Karpas-422 (cell line): ENCODE results near the gene STXBP6. TPM values are rescaled to one million over a fixed set of nuclear protein-coding genes. Genes with fewer than 3 reads are reported as not detected.

Experiments used
- DNase-seq: peaks from one replicate; pipeline ENCODE4 v3.0.0-alpha.2; 2015
- H2AFZ ChIP-seq: fragments of 200-600 bp; sonication (generic); 2 replicates; pipeline ENCODE4 v1.6.1; 2014; ENCODE audit warnings: antibody characterized with exemption, low read length, mixed read lengths
- H3K27ac ChIP-seq: fragments of 200-600 bp; sonication (generic); 2 replicates; pipeline ENCODE4 v1.5.1; 2014; ENCODE audit warnings: mild to moderate bottlenecking, low read length, moderate library complexity
- H3K27me3 ChIP-seq: fragments of 200-600 bp; sonication (generic); 2 replicates; pipeline ENCODE4 v1.6.1; 2014; ENCODE audit warnings: low read length, mixed read lengths
- H3K36me3 ChIP-seq: fragments of 200-600 bp; sonication (generic); 2 replicates; pipeline ENCODE4 v1.6.1; 2014; ENCODE audit warnings: low read length, mixed read lengths; ENCODE audit not compliant: insufficient read depth
- H3K4me1 ChIP-seq: fragments of 200-600 bp; sonication (generic); 2 replicates; pipeline ENCODE4 v1.6.1; 2014; ENCODE audit warnings: mild to moderate bottlenecking, low read length, mixed read lengths
- H3K4me2 ChIP-seq: fragments of 200-600 bp; sonication (generic); 2 replicates; pipeline ENCODE4 v1.6.1; 2014; ENCODE audit warnings: low read length, low read depth, mild to moderate bottlenecking; ENCODE audit not compliant: poor library complexity, severe bottlenecking
- H3K4me3 ChIP-seq: fragments of 200-600 bp; sonication (generic); 2 replicates; pipeline ENCODE4 v1.5.1; 2014; ENCODE audit warnings: mild to moderate bottlenecking, antibody characterized with exemption, low read length, mixed read lengths
- H3K79me2 ChIP-seq: fragments of 200-600 bp; sonication (generic); 2 replicates; pipeline ENCODE4 v1.6.1; 2014; ENCODE audit warnings: mild to moderate bottlenecking, low read length, mixed read lengths
- H3K9ac ChIP-seq: fragments of 200-600 bp; sonication (generic); 2 replicates; pipeline ENCODE4 v1.6.0; 2014; ENCODE audit warnings: low read length
- H3K9me2 ChIP-seq: fragments of 200-600 bp; sonication (generic), shearing (Covaris generic); replicated peaks from 2 replicates; pipeline ENCODE4 v1.6.0; 2014; ENCODE audit warnings: mild to moderate bottlenecking, low read length, moderate library complexity; ENCODE audit not compliant: insufficient read depth
- H3K9me3 ChIP-seq: fragments of 300-700, 200-600 bp; sonication (generic); 2 replicates; pipeline ENCODE4 v1.6.1; 2014; ENCODE audit warnings: low read length, mixed read lengths
- H4K20me1 ChIP-seq: fragments of 200-600 bp; sonication (generic); 2 replicates; pipeline ENCODE4 v1.6.1; 2014; ENCODE audit warnings: mild to moderate bottlenecking, antibody characterized with exemption, low read length, low read depth; ENCODE audit not compliant: insufficient read depth
- total RNA-seq: library from RNA; depleted of rRNA; stranded (reverse); fragments of >200 nt; shearing (Covaris generic); gene quantifications from 2 replicates; pipeline ENCODE4 v1.2.3, GENCODE V29; 2014; ENCODE audit warnings: low replicate concordance

The STXBP6 gene
- total RNA-seq, 1 experiment from 2014 or later = 1.3 TPM

DNA sequence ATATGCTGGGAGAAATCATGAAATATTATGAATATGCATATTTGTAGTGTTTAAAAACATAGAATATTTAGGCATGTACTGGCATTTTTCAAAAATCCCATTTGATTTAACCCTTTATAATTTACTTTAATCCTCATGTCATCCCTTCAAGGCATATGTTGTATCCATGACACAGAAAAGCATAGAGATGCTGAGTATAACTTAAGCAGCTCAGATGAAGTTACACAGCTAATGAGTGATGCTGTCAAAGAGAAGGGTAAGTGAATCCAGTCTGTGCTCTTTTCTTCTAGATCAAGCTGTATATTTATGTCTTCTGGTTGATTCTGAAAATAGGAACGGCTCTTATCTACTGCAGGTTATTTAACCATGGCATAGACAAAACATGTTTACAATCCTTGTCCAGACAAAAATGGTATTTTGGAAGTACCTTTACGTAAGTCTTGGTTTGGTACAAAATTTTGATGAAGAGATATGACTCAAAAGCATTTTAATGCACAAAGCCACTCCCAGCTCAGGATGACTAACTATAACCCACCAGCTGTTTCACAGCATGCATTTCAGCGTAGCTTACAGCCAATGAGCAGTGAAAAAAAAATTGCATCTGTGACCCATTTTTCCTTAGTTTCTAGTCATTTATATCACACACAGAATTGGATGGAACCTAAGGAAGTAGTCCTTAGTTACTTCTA, 201.7 kb downstream of the STXBP6 start:
- no peaks in the 10 kb centered on the region for H3K36me3 ChIP-seq
- H3K9ac ChIP-seq = no peak overlapping the region
- H3K9me2 ChIP-seq = no peaks in the 10 kb centered on the region
- DNase-seq = no peak
- no peaks in the 10 kb centered on the region for H3K27me3 ChIP-seq
- no peak overlapping the region for H3K4me2 ChIP-seq
- H3K27ac ChIP-seq = no peak overlapping the region
- no peaks in the 10 kb centered on the region for H3K4me1 ChIP-seq
- H2AFZ ChIP-seq = no peak overlapping the region
- no peaks in the 10 kb centered on the region for H3K9me3 ChIP-seq
- no peaks in the 10 kb centered on the region for H3K79me2 ChIP-seq
- no peaks in the 10 kb centered on the region for H4K20me1 ChIP-seq
- H3K4me3 ChIP-seq = no peak overlapping the region

DNA sequence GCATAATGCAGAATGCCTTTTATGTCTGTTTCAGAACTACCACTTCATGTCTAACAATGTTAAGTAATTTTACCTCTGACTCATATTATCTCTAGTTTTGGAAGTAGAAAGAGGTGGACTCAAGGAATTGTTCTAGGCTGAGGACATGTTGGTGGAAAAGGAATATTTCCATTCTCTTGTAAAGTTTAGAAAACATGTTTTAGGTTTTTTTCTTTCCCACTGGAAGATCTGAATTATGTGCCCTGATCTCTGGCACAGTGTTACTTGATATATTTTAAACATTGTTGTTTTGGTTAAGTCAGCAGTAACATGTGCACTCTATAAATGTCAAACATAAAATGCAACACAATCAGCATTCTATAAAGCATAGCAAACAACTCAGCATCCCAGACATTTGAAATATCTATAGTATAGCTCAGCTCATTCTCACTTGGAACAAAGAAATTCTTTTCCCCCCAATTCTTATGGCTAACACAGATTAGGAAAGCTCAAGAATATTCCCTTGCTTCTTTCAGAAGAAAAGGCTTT, 202.3 kb downstream of the STXBP6 start:
- Histone ChIP-seq H3K4me1 (no peaks in the 10 kb centered on the region), H3K9me3 (no peaks in the 10 kb centered on the region), H3K4me3 (no peak overlapping the region), H3K27ac (no peak overlapping the region), H3K4me2 (no peak overlapping the region), H2AFZ (no peak overlapping the region), H3K27me3 (no peaks in the 10 kb centered on the region), H3K36me3 (no peaks in the 10 kb centered on the region), H3K9me2 (no peaks in the 10 kb centered on the region), H4K20me1 (no peaks in the 10 kb centered on the region), H3K79me2 (no peaks in the 10 kb centered on the region), H3K9ac (no peak overlapping the region)
- no peak for DNase-seq

DNA sequence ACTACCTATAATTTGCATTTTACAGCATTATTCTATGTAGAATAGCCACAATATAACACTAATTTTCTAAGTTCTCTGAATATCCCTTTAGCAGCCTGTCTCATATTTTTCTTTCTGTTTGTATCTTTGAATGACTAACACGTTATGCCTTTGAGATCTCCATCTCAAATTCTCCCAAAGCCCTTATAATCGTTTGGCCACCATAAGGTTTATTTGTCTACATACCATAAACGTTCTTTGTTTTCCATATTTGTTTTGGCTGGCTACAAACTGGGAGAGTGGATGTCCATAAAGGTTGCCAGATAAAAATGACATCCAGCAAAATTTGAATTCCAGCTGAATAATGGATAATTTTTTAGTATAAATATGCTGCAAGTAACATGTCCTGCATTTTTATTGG, 203.7 kb downstream of the STXBP6 start:
- H3K79me2 ChIP-seq = no peaks in the 10 kb centered on the region
- H3K27me3 ChIP-seq = no peaks in the 10 kb centered on the region

DNA sequence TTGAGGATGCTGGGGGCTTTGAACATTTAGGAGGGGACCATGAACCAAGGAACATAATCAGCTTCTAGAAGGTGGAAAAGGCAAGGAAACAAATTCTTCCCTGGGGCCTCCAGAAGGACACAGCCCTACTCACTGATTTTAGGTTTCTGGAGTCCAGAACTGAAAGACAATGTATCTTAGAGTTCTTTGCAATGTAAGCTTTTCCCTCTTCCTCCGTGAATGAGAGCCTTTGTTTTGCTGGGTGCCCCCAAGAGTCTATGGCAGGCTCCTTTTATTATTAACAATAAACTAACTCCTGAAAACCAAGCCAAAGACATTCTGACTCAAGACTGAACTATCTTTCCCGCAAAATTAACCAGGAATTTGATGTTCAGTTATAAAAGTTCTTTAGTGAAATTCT, 204.1 kb downstream of the STXBP6 start:
- no peaks in the 10 kb centered on the region for H3K4me1 ChIP-seq
- no peaks in the 10 kb centered on the region for H3K27me3 ChIP-seq
- no peak overlapping the region for H2AFZ ChIP-seq
- no peak for DNase-seq
- no peak overlapping the region for H3K27ac ChIP-seq
- no peak overlapping the region for H3K4me2 ChIP-seq
- H3K79me2 ChIP-seq = no peaks in the 10 kb centered on the region
- no peak overlapping the region for H3K9ac ChIP-seq
- H3K36me3 ChIP-seq = no peaks in the 10 kb centered on the region
- H3K9me3 ChIP-seq = no peaks in the 10 kb centered on the region
- no peak overlapping the region for H3K4me3 ChIP-seq
- H3K9me2 ChIP-seq = no peaks in the 10 kb centered on the region
- H4K20me1 ChIP-seq = no peaks in the 10 kb centered on the region

More for the DNA sequence above, 203.7 kb downstream of the STXBP6 start:
- no peak overlapping the region for H3K4me2 ChIP-seq
- H3K27ac ChIP-seq = no peak overlapping the region
- H3K4me3 ChIP-seq = no peak overlapping the region
- no peaks in the 10 kb centered on the region for H3K9me2 ChIP-seq
- H3K9ac ChIP-seq = no peak overlapping the region
- no peaks in the 10 kb centered on the region for H4K20me1 ChIP-seq
- DNase-seq = no peak
- no peaks in the 10 kb centered on the region for H3K9me3 ChIP-seq
- H3K4me1 ChIP-seq = no peaks in the 10 kb centered on the region
- no peaks in the 10 kb centered on the region for H3K36me3 ChIP-seq
- no peak overlapping the region for H2AFZ ChIP-seq

DNA sequence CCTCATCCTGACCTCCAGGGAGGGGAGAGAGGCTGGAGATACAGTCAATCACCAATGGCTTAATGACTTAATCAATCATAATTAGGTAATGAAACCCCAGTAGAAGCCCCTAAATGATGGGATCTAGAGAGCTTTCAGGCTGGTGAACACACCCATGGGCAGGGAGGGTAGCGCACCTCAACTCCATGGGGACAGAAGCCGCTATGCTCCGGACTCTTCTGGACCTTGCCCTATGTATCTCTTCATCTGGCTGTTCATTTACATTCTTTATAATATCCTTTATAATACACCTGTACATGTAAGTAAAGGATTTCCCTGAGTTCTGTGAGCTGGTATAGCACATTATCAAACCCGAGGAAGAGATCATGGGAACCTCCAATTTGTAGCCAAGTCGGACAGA, 205.9 kb downstream of the STXBP6 start:
- no peak overlapping the region for H3K4me2 ChIP-seq
- no peaks in the 10 kb centered on the region for H3K9me3 ChIP-seq
- no peaks in the 10 kb centered on the region for H4K20me1 ChIP-seq
- H3K4me3 ChIP-seq = no peak overlapping the region
- H3K9ac ChIP-seq = no peak overlapping the region
- no peaks in the 10 kb centered on the region for H3K27me3 ChIP-seq
- DNase-seq = no peak
- H3K27ac ChIP-seq = no peak overlapping the region
- H3K4me1 ChIP-seq = no peaks in the 10 kb centered on the region
- H3K9me2 ChIP-seq = no peaks in the 10 kb centered on the region
- no peak overlapping the region for H2AFZ ChIP-seq
- no peaks in the 10 kb centered on the region for H3K79me2 ChIP-seq
- no peaks in the 10 kb centered on the region for H3K36me3 ChIP-seq

DNA sequence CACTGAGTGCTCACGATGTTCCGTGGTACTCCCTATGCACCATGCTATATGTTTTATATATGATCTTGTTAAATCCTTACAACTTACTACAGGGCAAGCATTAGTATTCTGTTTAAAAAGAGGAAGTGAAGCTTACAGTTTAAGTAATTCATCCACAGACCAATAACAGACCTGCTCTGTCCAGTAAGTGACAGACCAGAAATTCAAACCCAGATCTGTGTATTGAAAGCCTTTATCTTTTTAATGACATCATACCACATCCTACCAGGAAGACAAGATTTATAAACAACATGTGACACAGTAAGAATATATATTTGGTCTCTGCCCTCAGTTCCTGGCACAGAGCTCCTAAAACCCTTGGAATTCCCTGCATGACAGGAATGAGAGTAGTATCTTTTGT, 206.5 kb downstream of the STXBP6 start:
- no peaks in the 10 kb centered on the region for H3K27me3 ChIP-seq
- H3K36me3 ChIP-seq = no peaks in the 10 kb centered on the region
- H2AFZ ChIP-seq = no peak overlapping the region
- no peaks in the 10 kb centered on the region for H3K79me2 ChIP-seq
- no peaks in the 10 kb centered on the region for H3K9me2 ChIP-seq
- no peak overlapping the region for H3K4me3 ChIP-seq
- H3K9me3 ChIP-seq = no peaks in the 10 kb centered on the region
- DNase-seq = no peak
- H3K27ac ChIP-seq = no peak overlapping the region
- no peak overlapping the region for H3K9ac ChIP-seq
- H4K20me1 ChIP-seq = no peaks in the 10 kb centered on the region
- H3K4me1 ChIP-seq = no peaks in the 10 kb centered on the region
- H3K4me2 ChIP-seq = no peak overlapping the region

DNA sequence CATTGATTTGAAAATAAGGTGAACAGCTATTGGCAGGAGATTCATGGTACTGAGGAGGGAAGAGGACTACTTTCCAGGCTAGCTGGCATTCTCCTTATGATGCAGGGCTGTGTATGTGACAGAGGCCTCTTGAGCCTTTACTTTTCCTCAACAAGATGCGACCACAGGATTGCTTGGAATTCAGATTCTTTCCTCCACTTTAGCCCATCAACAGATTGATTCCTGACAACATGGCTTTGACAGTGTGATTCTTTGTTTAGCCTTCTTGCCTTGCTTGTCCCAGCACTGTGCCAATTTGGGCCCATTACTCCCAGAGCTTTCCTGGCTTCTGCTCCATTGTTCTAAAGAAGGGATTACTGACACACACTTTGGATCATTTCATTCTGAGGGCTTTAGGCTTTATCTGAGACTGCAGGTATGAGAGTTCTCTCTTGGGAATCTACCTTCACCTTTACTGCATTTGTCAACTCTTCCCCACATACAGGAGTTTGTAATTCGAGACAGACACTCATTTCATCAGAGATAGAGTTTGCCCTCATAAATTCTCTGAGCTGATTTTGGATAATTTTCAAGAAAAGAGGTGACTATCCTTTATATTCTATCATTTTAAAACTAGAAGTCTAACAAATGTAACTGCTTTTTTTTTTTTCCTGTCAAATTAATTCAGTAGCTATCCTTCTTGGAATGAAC, 209.6 kb downstream of the STXBP6 start:
- no peak for DNase-seq
- Histone ChIP-seq H3K9me3 (no peaks in the 10 kb centered on the region), H3K36me3 (no peaks in the 10 kb centered on the region), H3K27ac (no peak overlapping the region), H3K4me1 (no peaks in the 10 kb centered on the region), H3K4me3 (no peak overlapping the region), H4K20me1 (no peaks in the 10 kb centered on the region), H3K27me3 (no peaks in the 10 kb centered on the region), H3K9ac (no peak overlapping the region), H3K9me2 (no peaks in the 10 kb centered on the region), H3K4me2 (no peak overlapping the region), H2AFZ (no peak overlapping the region), H3K79me2 (no peaks in the 10 kb centered on the region)

DNA sequence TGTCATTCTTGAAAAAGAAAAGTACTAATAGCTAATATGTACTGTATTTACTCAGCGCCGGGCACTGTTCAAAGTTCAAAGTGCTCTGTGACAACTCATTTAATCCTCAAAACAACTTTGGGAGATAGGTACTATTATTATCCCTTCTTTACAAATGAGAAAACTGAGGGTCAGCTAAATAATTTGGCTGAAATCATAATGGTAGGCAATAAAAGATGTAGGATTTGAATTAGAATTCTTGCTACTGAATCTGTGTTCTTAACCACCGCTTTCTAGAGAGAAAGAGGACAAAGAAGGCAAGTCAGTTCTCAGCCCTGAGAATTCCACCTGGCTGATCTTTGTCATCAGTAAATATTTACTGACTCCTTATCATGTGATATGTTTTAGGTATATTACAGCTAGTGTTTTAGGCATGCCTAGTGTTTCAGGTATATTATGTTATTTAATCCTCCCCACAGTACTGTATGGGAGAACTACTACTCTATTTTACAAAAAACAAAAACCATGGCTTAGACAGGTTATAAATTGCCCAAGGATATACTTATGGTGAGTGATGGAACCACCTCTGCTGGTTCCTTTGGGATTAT, 210.2 kb downstream of the STXBP6 start:
- no peak overlapping the region for H3K4me3 ChIP-seq
- H3K36me3 ChIP-seq = no peaks in the 10 kb centered on the region
- no peak overlapping the region for H3K4me2 ChIP-seq
- H2AFZ ChIP-seq = no peak overlapping the region
- no peak overlapping the region for H3K27ac ChIP-seq
- no peaks in the 10 kb centered on the region for H3K9me3 ChIP-seq
- H3K9ac ChIP-seq = no peak overlapping the region
- H3K9me2 ChIP-seq = no peaks in the 10 kb centered on the region
- no peaks in the 10 kb centered on the region for H3K79me2 ChIP-seq
- DNase-seq = no peak
- no peaks in the 10 kb centered on the region for H4K20me1 ChIP-seq
- H3K4me1 ChIP-seq = no peaks in the 10 kb centered on the region
- no peaks in the 10 kb centered on the region for H3K27me3 ChIP-seq
